HG02943 (cell line): ENCODE results near the gene GABARAPL1.

Experiments
- ATAC-seq: cut with Tn5 transposase; IDR thresholded peaks from one replicate; pipeline ENCODE4 v1.9.1; 2021; ENCODE audit warnings: mild to moderate bottlenecking, low read depth, moderate library complexity; ENCODE audit not compliant: unreplicated experiment

Gene GABARAPL1

GRCh38 chr12:10226731-10227130 lies 14.1 kb downstream of the GABARAPL1 start:
- no peak for ATAC-seq

DNA sequence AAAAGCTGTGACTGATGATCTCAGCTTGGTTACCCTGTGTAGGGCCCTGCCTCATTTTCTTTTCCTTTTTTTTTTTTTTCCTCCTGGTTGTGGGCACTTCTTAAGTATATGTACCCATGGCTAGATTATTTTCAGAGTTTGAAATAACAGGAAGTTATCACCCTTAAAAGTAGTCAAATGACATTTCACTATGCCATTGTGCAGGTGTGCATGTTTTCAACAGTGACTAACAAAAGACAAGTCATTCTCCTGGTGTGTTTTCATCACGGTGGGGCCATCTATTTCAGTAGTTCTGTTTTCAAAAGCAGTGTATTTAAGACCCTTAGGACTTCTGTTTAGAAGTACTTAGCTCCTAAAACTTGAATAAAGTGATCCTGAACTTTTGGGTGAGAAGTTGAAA lies 15.0 kb downstream of the GABARAPL1 start:
- no peak for ATAC-seq

- ATAC-seq, result no peak
These were observed 21.9 kb downstream of the GABARAPL1 start for GRCh38 chr12:10234562-10234961.

- ATAC-seq, result no peak
These were observed 23.3 kb downstream of the GABARAPL1 start for GRCh38 chr12:10235761-10236631.

DNA sequence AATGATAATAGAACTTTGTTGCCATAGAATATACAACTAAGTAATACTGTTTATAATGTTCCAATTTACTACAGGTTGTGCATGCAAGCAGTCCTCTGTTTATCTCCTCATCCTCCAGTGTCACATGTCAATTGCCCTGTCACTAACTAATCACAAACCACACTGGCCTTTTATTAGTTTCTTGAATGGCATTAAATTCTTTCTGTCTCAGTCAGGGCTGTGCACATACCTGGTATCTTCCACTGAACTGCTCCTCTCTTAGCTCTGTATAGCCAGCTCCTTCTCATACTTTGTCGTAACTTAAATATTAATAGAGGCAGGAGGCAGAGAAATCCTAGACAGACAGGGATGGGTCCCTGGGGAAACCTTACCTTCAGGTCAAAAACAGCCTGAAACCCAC lies 24.0 kb downstream of the GABARAPL1 start:
- ATAC-seq, result no peak

DNA sequence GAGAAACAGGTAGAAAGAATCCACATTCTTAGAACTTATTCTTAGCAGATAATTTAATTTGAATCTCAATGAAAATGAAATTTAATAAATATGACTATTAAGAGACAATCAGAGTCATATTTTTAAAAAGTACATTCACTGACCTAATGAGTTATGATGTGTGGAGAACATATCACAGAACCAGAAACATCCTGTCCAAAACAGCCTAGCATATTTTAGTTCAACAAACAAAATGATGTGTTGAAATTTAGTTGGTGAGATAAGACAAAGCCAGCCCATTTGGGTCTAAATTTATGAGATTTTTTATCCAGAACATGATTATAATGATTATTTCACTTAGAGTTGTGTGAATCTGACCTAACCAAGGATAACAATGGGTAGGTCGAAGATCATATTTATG lies 25.8 kb downstream of the GABARAPL1 start:
- no peak for ATAC-seq

GRCh38 chr12:10241290-10241689 lies 28.6 kb downstream of the GABARAPL1 start:
- ATAC-seq, result no peak

- no peak for ATAC-seq
These were observed 29.1 kb downstream of the GABARAPL1 start for GRCh38 chr12:10241727-10242126.

- no peak for ATAC-seq
These were observed 29.9 kb downstream of the GABARAPL1 start for GRCh38 chr12:10242539-10242938.

DNA sequence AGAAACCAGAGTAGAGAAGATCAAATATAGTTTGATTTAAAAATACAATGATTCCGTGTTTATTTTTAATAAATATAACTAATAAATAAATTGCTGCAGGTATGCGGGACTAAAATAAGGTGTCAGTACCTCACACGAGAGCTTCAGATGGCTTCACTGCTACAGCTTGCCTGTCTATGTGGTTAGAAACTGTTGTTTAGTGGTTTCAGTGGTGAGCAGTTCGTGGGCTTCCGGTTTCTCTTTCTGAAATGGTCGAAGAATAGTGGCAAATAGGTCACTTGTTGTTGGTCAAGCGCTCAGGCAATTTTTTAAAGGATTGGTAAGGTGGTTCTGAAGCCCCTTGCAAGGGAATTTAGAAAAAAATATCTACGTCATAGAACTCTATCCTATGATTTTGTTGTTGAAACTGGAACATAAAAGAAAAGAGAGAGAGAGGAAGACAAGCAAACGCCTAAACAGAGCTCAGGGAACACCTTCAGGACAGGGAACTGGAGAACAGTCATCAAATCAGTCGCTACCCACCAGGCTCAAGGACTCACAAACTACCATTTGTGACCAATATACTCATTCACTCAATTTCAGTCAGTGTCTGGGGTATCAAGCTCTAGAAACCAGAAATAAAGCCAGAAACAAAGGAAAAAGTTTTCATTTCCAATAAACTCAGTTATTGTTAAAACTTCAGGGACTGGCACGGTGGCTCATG lies 31.3 kb downstream of the GABARAPL1 start:
- peak; percentile 97 for ATAC-seq

- no peak for ATAC-seq
These were observed 34.9 kb downstream of the GABARAPL1 start for GRCh38 chr12:10247436-10248058.

GRCh38 chr12:10249690-10250455 lies 37.2 kb downstream of the GABARAPL1 start:
- no peak for ATAC-seq

DNA sequence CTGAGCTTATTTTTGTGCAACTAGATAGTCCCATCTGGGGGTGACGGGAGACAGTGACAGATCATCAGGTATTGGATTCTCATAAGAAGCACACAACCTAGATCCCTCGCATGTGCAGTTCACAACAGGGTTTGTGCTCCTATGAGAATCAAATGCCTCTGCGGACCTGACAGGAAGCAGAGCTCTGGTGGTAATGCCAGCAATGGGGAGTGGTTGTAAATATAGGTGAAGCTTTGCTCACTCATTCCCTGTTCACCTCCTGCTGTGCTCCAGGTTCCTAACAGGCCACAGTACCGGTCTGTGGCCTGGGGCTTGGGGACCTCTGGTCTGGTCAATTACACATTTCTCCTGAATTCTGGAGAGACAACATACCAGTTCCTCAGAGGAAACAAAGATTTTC lies 39.0 kb downstream of the GABARAPL1 start:
- no peak for ATAC-seq

DNA sequence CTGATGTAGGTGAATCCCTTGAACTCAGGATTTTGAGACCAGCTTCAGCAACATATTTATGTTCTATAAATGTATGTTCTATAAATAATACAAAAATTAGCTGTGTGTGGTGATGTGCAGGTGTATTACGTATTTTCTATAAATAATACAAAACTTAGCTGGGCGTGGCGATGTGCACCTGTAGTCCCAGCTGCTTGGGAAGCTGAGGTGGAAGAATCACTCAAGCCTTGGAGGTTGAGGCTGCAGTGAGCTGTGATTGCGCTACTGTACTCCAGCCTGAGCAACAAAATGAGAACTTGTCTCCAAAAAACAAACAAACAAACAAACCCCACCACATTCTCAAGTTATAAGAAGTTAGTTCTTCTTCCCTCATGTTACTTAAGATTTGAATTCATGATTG lies 39.5 kb downstream of the GABARAPL1 start:
- no peak for ATAC-seq

DNA sequence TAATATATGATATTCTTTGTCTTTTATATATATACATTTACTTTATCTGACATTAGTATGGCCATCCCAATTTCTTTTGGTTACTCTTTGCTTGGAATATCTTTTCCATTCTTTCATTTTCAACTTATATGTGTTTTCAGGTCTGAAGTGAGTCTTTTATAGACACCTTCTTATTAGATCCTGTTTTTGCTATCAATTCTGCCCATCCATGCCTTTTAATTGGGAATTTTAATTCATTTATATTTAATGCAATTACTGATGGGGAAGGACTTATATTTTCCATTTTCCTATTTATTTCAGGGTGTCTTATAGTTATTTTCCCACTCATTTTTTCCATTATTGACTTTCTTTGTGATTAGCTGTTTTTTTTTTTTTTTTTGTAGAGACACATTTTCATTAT lies 43.4 kb downstream of the GABARAPL1 start:
- no peak for ATAC-seq

DNA sequence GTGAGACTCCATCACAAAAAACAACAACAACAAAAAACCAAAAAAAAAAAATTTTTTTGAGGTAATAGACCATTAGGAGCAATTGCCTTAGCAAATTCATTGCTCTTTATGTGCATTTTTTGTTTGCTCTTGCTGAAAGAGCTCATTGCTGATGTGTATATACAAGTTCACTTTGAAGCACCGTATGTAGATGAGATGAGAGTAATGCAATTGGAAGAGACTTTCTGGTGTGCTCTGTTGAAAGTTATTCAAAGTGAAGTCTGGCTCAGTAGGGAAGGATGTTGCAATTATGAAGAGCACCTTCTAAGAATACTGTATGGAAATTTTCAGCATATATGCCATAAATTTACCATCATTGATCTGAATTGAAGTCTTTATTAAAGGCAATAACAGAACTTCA lies 48.2 kb downstream of the GABARAPL1 start:
- no peak for ATAC-seq

GRCh38 chr12:10268037-10268436 lies 55.4 kb downstream of the GABARAPL1 start:
- no peak for ATAC-seq

GRCh38 chr12:10272467-10272866 lies 59.8 kb downstream of the GABARAPL1 start:
- no peak for ATAC-seq
